B cell (primary cell): ENCODE data around the gene ARHGAP26. TPM values are rescaled to one million over a fixed set of nuclear protein-coding genes. Genes with fewer than 3 reads are reported as not detected.
A peak's percentile ranks its signal among the peaks of the same experiment; 100 is the strongest.

Experiments used
- ATAC-seq: fragments of 200-7000 bp; cut with Tn5 transposase; one replicate; pipeline ENCODE4 v1.10.0; 2021; ENCODE audit warnings: low read depth, mild to moderate bottlenecking, moderate number of reproducible peaks, moderate library complexity
- CTCF ChIA-PET: fragments of 350-600 bp; sonication (Branson Sonifier 250); formaldehyde crosslinking; loops from one replicate; lab custom pipeline; 2021; ENCODE audit warnings: antibody characterized with exemption, inconsistent platforms; lab: Charles Lee
- POLR2A ChIA-PET: fragments of 350-600 bp; sonication (Branson Sonifier 250); formaldehyde crosslinking; loops from one replicate; lab custom pipeline; 2021; ENCODE audit warnings: antibody characterized with exemption; lab: Charles Lee
- DNase-seq: peaks from one replicate; pipeline ENCODE4 v3.0.0; 2013
- H2AFZ ChIP-seq: 2 replicates; pipeline ENCODE4 v1.6.1; 2012; ENCODE audit warnings: mild to moderate bottlenecking, low read depth, low read length; ENCODE audit not compliant: insufficient read depth, poor library complexity, severe bottlenecking
- H3K27ac ChIP-seq, 2 donors: 1 replicate in 1 of 2; 2 replicates in 1 of 2; pipeline ENCODE4 v1.5.1; 2012 to 2013; ENCODE audit warnings: low read length in 2 of 2, mild to moderate bottlenecking in 2 of 2, moderate library complexity in 1 of 2
- H3K27me3 ChIP-seq, 4 experiments: fragments of 200-600 bp in 1 of 4; sonication (generic) in 1 of 4; replicated peaks in 1 of 4; 1 replicate in 2 of 4; 2 replicates in 2 of 4; pipeline versions ENCODE4 v1.6.1 to v1.7.0; 2013 to 2016; ENCODE audit warnings: low read length in 3 of 4, mild to moderate bottlenecking in 2 of 4, mixed read lengths in 1 of 4, moderate library complexity in 1 of 4; ENCODE audit not compliant: insufficient read depth in 4 of 4, control insufficient read depth in 3 of 4; ENCODE audit errors: control extremely low read depth in 1 of 4
- H3K36me3 ChIP-seq, 2 experiments: replicated peaks in 1 of 2; 1 replicate in 1 of 2; 2 replicates in 1 of 2; pipeline versions ENCODE4 v1.6.1 to v1.7.1; 2013; ENCODE audit warnings: low read length in 1 of 2; ENCODE audit not compliant: insufficient read depth in 2 of 2, control insufficient read depth in 1 of 2; ENCODE audit errors: control extremely low read depth in 1 of 2, extremely low read depth in 1 of 2
- H3K4me1 ChIP-seq, 2 donors: fragments of 200-600 bp in 1 of 2; sonication (generic) in 1 of 2; 1 replicate in 1 of 2; 2 replicates in 1 of 2; pipeline versions ENCODE4 v1.5.1 to v1.6.1; 2013 to 2017; ENCODE audit warnings: low read length in 2 of 2; ENCODE audit not compliant: control insufficient read depth in 2 of 2, insufficient read depth in 2 of 2
- H3K4me2 ChIP-seq: replicated peaks from 2 replicates; pipeline ENCODE3; 2012; ENCODE audit warnings: mild to moderate bottlenecking, low read depth, low read length; ENCODE audit not compliant: poor library complexity, severe bottlenecking
- H3K4me3 ChIP-seq, 5 experiments: fragments of 200-600 bp in 1 of 5; sonication (generic) in 1 of 5; 1 replicate in 3 of 5; 2 replicates in 2 of 5; pipeline versions ENCODE4 v1.5.1 to v1.7.0; 2011 to 2016; ENCODE audit warnings: low read length in 4 of 5, mild to moderate bottlenecking in 4 of 5, low read depth in 2 of 5, control low read depth in 1 of 5, moderate library complexity in 1 of 5; ENCODE audit not compliant: insufficient read depth in 1 of 5; ENCODE audit errors: control extremely low read depth in 1 of 5, extremely low read depth in 1 of 5
- H3K79me2 ChIP-seq: fragments of 200-600 bp; sonication (generic); one replicate; pipeline ENCODE4 v1.6.0; 2016; ENCODE audit warnings: low read length; ENCODE audit not compliant: control insufficient read depth, insufficient read depth
- H3K9ac ChIP-seq: fragments of 200-600 bp; sonication (generic); 2 replicates; pipeline ENCODE4 v1.6.1; 2017; ENCODE audit warnings: mild to moderate bottlenecking, low read length, moderate library complexity
- H3K9me3 ChIP-seq, 3 donors: one replicate each; pipeline versions ENCODE4 v1.6.1 to v1.7.1; 2013; ENCODE audit warnings: low read length in 2 of 3; ENCODE audit not compliant: control insufficient read depth in 2 of 3, insufficient read depth in 1 of 3; ENCODE audit errors: control extremely low read depth in 1 of 3
- H4K20me1 ChIP-seq: 2 replicates; pipeline ENCODE4 v1.6.0; 2012; ENCODE audit warnings: mild to moderate bottlenecking, low read length; ENCODE audit not compliant: insufficient read depth, control insufficient read depth, poor library complexity, severe bottlenecking
- H3K27ac Mint-ChIP-seq: one replicate; pipeline ENCODE4 v1.8.0; 2021; ENCODE audit warnings: mixed read lengths
- H3K27me3 Mint-ChIP-seq: one replicate; pipeline ENCODE4 v1.8.0; 2021; ENCODE audit warnings: mixed read lengths
- H3K4me1 Mint-ChIP-seq: one replicate; pipeline ENCODE4 v1.8.0; 2021; ENCODE audit warnings: mixed read lengths
- H3K4me3 Mint-ChIP-seq: one replicate; pipeline ENCODE4 v1.8.0; 2021; ENCODE audit warnings: mixed read lengths
- H3K9me3 Mint-ChIP-seq: one replicate; pipeline ENCODE4 v1.8.0; 2022; ENCODE audit warnings: mixed read lengths; ENCODE audit not compliant: insufficient read depth
- CTCF ChIP-seq: fragments of 200-600 bp; IDR thresholded peaks from one replicate; pipeline ENCODE4 v1.8.0; 2022; ENCODE audit warnings: antibody characterized with exemption, mild to moderate bottlenecking
- EZH2 ChIP-seq: IDR thresholded peaks from 2 replicates; pipeline ENCODE4 v1.6.1; 2012; ENCODE audit warnings: borderline replicate concordance, low read depth, mild to moderate bottlenecking, moderate library complexity, low read length; ENCODE audit not compliant: insufficient read depth, poor library complexity, severe bottlenecking
- WGBS: methylation state at CpG from one replicate; pipeline ENCODE4 v1.1.5; 2013; ENCODE audit warnings: missing lambda C conversion rate; ENCODE audit not compliant: insufficient coverage; 5-methylcytosine and 5-hydroxymethylcytosine counted together
- intact Hi-C: fragments of 100-400 bp; cut with micrococcal nuclease; formaldehyde crosslinking; loops from one replicate; pipeline ENCODE4 v1.10.0; 2022
- polyA plus RNA-seq: library from polyadenylated mRNA; depleted of rRNA; stranded (reverse); fragments of >200 nt; gene quantifications from 2 replicates; pipeline ENCODE4 v1.2.3, GENCODE V29; 2012
- total RNA-seq, 2 donors: library from RNA; stranded (reverse); fragments of 120-200 nt in 1 of 2; gene quantifications; 1 replicate in 1 of 2; 2 replicates in 1 of 2; pipeline versions ENCODE4 v1.2.3 to v1.2.4, GENCODE V29; 2013 to 2022

The ARHGAP26 gene
- total and polyA plus RNA-seq, 2 donors (not counting 1 experiment from before 2014, with no cell fraction given): 1.8 to 22.5 TPM

GRCh38 chr5:143176048-143176447 lies 405.9 kb downstream of the ARHGAP26 start:
- Mint-ChIP-seq H3K4me3 (no peak overlapping the region), H3K9me3 (no peaks in the 10 kb centered on the region), H3K4me1 (peaks cover 4% of the 10 kb centered on the region), H3K27ac (no peak overlapping the region), H3K27me3 (no peaks in the 10 kb centered on the region)
- Histone ChIP-seq H3K79me2 (no peaks in the 10 kb centered on the region), H2AFZ (no peak overlapping the region), H3K27ac (no peak overlapping the region), H3K9ac (no peak overlapping the region), H4K20me1 (no peaks in the 10 kb centered on the region), H3K4me2 (no peak overlapping the region), H3K4me1 (no peaks in the 10 kb centered on the region), H3K9me3 (no peaks in the 10 kb centered on the region), H3K27me3 (no peaks in the 10 kb centered on the region), H3K36me3 (no peaks in the 10 kb centered on the region), H3K4me3 (no peak overlapping the region)
- intact Hi-C loops: no loop called here
- CTCF ChIA-PET: interaction anchor here (0.9 kb wide), 1 partner anchor 255 kb away, joined by 3 read pairs; no protein-coding TSS in a partner anchor
- POLR2A ChIA-PET: no interaction called here
- peak; percentile 21 for DNase-seq
- WGBS: no CpG with 5 or more reads among the region's 3 CpGs
- no peak for TF ChIP-seq CTCF
- TF ChIP-seq EZH2: no peak
- ATAC-seq: no peak

- DNase-seq (no peak), ATAC-seq (no peak)
- no peaks in the 10 kb centered on the region for H3K9me3 Mint-ChIP-seq
- Histone ChIP-seq H2AFZ (no peak overlapping the region), H4K20me1 (no peaks in the 10 kb centered on the region), H3K27ac (no peak overlapping the region), H3K27me3 (no peaks in the 10 kb centered on the region), H3K79me2 (no peaks in the 10 kb centered on the region), H3K36me3 (no peaks in the 10 kb centered on the region), H3K4me2 (no peak overlapping the region), H3K4me3 (no peak overlapping the region), H3K9me3 (no peaks in the 10 kb centered on the region), H3K4me1 (peaks cover 0 to 2% of the 10 kb centered on the region in 2 donors), H3K9ac (no peak overlapping the region)
- POLR2A ChIA-PET: no interaction called here
- CTCF ChIA-PET: no interaction called here
- H3K4me3 Mint-ChIP-seq: no peak overlapping the region
- H3K27me3 Mint-ChIP-seq: no peaks in the 10 kb centered on the region
- peaks cover 8% of the 10 kb centered on the region for H3K4me1 Mint-ChIP-seq
- intact Hi-C loops: no loop called here
- WGBS: 76% methylated on average over 6 of the region's 9 CpGs
- TF ChIP-seq CTCF: no peak
- TF ChIP-seq EZH2: no peak
- no peak overlapping the region for H3K27ac Mint-ChIP-seq
Measured at GRCh38 chr5:143177263-143177983, 407.2 kb downstream of the ARHGAP26 start.
